Measurements from ENCODE around the gene BTBD17. TPM values are rescaled to one million over a fixed set of nuclear protein-coding genes. Genes with fewer than 3 reads are reported as not detected.
A peak's percentile ranks its signal among the peaks of the same experiment; 100 is the strongest.

The BTBD17 gene
- total RNA-seq, 4 donors from 2014 or later = not detected

GRCh38 chr17:74368341-74369081, 6.8 kb upstream of the BTBD17 start:
- WGBS, 2 donors = 18 to 31% methylated on average over 4 to 8 of the region's 14 CpGs
- no peaks in the 10 kb centered on the region for H3K9me3 ChIP-seq
- no peak overlapping the region for H3K27ac ChIP-seq
- peaks cover 0 to 56% (median 0%) of the 10 kb centered on the region in 4 donors for H3K27me3 ChIP-seq
- intact Hi-C loops (cut with DNase I) = no loop called here
- no peaks in the 10 kb centered on the region for H3K36me3 ChIP-seq
- DNase-seq = peak; percentile 12
- peak overlapping the region in 1 of 4 donors; percentile 13 for H3K4me3 ChIP-seq
- TF ChIP-seq POLR2A (IDR thresholded peaks at IDR 0.05) (no peak), CTCF (IDR thresholded peaks at IDR 0.05) (peak; percentile 86 to 97 (median 92))
- peaks cover 0 to 14% (median 6%) of the 10 kb centered on the region in 3 donors for H3K4me1 ChIP-seq

GRCh38 chr17:74367206-74367605, 5.5 kb upstream of the BTBD17 start, which contains the start of gene GPR142:
TSS of gene GPR142 (plus strand) at chr17:74367506. CDS start at chr17:74369541, 2,035 bp downstream.
- 73 to 88% methylated on average over 3 to 5 of the region's 5 CpGs for WGBS, 2 donors

GRCh38 chr17:74362810-74363498, 1.3 kb upstream of the BTBD17 start:
- H3K9me3 ChIP-seq = no peaks in the 10 kb centered on the region
- H3K36me3 ChIP-seq = no peaks in the 10 kb centered on the region
- H3K4me1 ChIP-seq = peaks cover 0 to 16% (median 0%) of the 10 kb centered on the region in 3 donors
- peaks cover under 1 to 66% (median 7%) of the 10 kb centered on the region in 4 donors for H3K27me3 ChIP-seq
- no peak overlapping the region for H3K27ac ChIP-seq
- H3K4me3 ChIP-seq = no peak overlapping the region
- WGBS, 2 donors = 53 to 62% methylated on average over 3 to 11 of the region's 14 CpGs
- intact Hi-C loops (cut with DNase I) = no loop called here
- DNase-seq = no peak
- no peak for TF ChIP-seq POLR2A (IDR thresholded peaks at IDR 0.05)
- no peak for TF ChIP-seq CTCF (IDR thresholded peaks at IDR 0.05)

More at GRCh38 chr17:74367206-74367605, 5.5 kb upstream of the BTBD17 start, which contains the start of gene GPR142:
- Histone ChIP-seq H3K27me3 (peaks cover 0 to 61% (median 0%) of the 10 kb centered on the region in 4 donors), H3K4me1 (peaks cover 0 to 14% (median 6%) of the 10 kb centered on the region in 3 donors), H3K4me3 (no peak within 1 kb of the TSS), H3K27ac (no peak within 1 kb of the TSS), H3K36me3 (no peaks in the 10 kb centered on the region), H3K9me3 (no peaks in the 10 kb centered on the region)
- no peak for DNase-seq
- TF ChIP-seq CTCF (IDR thresholded peaks at IDR 0.05) (no peak), POLR2A (IDR thresholded peaks at IDR 0.05) (no peak)
- intact Hi-C loops (cut with DNase I) = no loop called here

GRCh38 chr17:74362069-74362405, 369 bp upstream of the BTBD17 start:
- Histone ChIP-seq H3K4me1 (peaks cover 0 to 25% (median 4%) of the 10 kb centered on the region in 3 donors), H3K4me3 (no peak overlapping the region), H3K36me3 (no peaks in the 10 kb centered on the region), H3K27ac (no peak overlapping the region), H3K27me3 (peaks cover 6 to 66% (median 15%) of the 10 kb centered on the region in 4 donors), H3K9me3 (no peaks in the 10 kb centered on the region)
- whole genome bisulfite sequencing, 2 donors = 7 to 17% methylated on average over 1 to 4 of the region's 9 CpGs
- intact Hi-C loops (cut with DNase I) = no loop called here
- TF ChIP-seq POLR2A (IDR thresholded peaks at IDR 0.05) = no peak
- no peak for TF ChIP-seq CTCF (IDR thresholded peaks at IDR 0.05)
- DNase-seq = no peak

- intact Hi-C loops (cut with DNase I) = no loop called here
- 66 to 76% methylated on average over 4 to 5 of the region's 7 CpGs for WGBS, 2 donors
Measured at GRCh38 chr17:74360899-74361229, 804 bp downstream of the BTBD17 start.

More at GRCh38 chr17:74360899-74361229, 804 bp downstream of the BTBD17 start:
- TF ChIP-seq POLR2A (IDR thresholded peaks at IDR 0.05) = no peak
- TF ChIP-seq CTCF (IDR thresholded peaks at IDR 0.05) = no peak
- no peak for DNase-seq
- no peak overlapping the region for H3K4me3 ChIP-seq
- peaks cover 0 to 33% (median 10%) of the 10 kb centered on the region in 3 donors for H3K4me1 ChIP-seq
- no peaks in the 10 kb centered on the region for H3K9me3 ChIP-seq
- H3K27me3 ChIP-seq = peaks cover 12 to 77% (median 15%) of the 10 kb centered on the region in 4 donors
- H3K27ac ChIP-seq = no peak overlapping the region
- no peaks in the 10 kb centered on the region for H3K36me3 ChIP-seq

All from esophagus squamous epithelium (tissue), 5 donors.